H1 (cell line): ENCODE measurements around the gene UTS2R.

Experiments
- CHD2 ChIP-seq: IDR thresholded peaks from 2 replicates; pipeline ENCODE4 v1.6.1; 2012; ENCODE audit warnings: low read length, improper control_type of control experiment
- PHF8 ChIP-seq: fragments of 200-600 bp; sonication (generic); conservative IDR thresholded peaks from 2 replicates; pipeline ENCODE4 v1.7.1; 2012; ENCODE audit warnings: low read depth, mild to moderate bottlenecking, inconsistent platforms, low read length, moderate library complexity
- POLR2A ChIP-seq, 2 experiments: IDR thresholded peaks; 1 replicate in 1 of 2; 2 replicates in 1 of 2; pipeline ENCODE4 v1.6.1; 2011; ENCODE audit warnings: low read depth in 2 of 2, low read length in 2 of 2, mild to moderate bottlenecking in 2 of 2; ENCODE audit errors: control extremely low read depth in 1 of 2
- POLR2AphosphoS5 ChIP-seq: IDR thresholded peaks from 2 replicates; pipeline ENCODE4 v1.6.1; 2011; ENCODE audit warnings: low read depth, low read length
- SIN3A ChIP-seq, 2 experiments: IDR thresholded peaks in 1 of 2; conservative IDR thresholded peaks in 1 of 2; 2 replicates each; pipeline ENCODE4 v1.6.1; 2011 to 2012; ENCODE audit warnings: low read length in 2 of 2, improper control_type of control experiment in 1 of 2, low read depth in 1 of 2, mild to moderate bottlenecking in 1 of 2
- TF ChIP-seq, protein P1 (sequence below): IDR thresholded peaks from 2 replicates; pipeline ENCODE4 v1.6.1; 2011; ENCODE audit warnings: low read length, improper control_type of control experiment
- TF ChIP-seq, protein P2 (sequence below), 3 experiments: IDR thresholded peaks; 1 replicate in 2 of 3; 2 replicates in 1 of 3; pipeline versions ENCODE4 v1.5.1 to v1.6.1; 2011; ENCODE audit warnings: low read length in 3 of 3, mild to moderate bottlenecking in 3 of 3, inconsistent platforms in 2 of 3, low read depth in 1 of 3, moderate library complexity in 1 of 3; ENCODE audit not compliant: insufficient read depth in 1 of 3; ENCODE audit errors: control extremely low read depth in 1 of 3

DNA sequence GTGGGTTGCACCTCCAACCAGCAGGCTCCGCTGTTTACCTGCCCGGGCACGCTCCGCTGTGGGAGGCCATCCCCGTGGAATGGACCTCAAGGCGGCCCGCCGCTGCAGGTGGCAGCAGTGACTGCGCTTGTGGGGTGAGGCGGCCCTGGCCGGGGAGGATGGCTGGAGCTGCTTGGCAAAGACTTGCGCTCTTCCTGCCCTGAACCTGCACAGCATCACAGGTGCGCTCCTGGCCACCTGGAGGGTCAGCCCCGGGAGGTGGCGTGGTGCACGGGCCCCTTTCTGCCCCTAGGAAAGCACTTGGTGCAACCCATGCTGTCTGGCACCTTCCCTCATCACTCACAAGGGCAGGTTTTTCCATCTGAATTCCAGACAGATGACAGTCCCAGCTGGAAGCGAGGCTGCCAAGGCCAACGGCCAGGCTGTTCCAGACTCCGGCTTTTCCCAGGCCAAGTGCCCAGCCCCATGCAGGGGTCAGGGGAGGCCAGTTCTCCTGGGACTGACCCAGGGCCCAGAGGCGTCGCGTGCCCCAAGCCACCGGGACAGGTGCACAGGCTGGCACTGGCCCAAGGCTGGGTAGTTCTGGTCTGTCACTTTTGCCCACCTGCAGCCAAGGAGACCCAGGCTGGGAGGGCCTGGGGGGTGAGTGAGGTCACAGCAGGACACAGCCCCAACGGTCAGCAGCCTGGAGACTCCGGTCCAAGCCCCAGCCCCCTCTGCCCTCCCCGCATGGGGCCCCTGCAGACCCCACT lies 13.3 kb downstream of the UTS2R start:
- TF ChIP-seq, protein P1, sequence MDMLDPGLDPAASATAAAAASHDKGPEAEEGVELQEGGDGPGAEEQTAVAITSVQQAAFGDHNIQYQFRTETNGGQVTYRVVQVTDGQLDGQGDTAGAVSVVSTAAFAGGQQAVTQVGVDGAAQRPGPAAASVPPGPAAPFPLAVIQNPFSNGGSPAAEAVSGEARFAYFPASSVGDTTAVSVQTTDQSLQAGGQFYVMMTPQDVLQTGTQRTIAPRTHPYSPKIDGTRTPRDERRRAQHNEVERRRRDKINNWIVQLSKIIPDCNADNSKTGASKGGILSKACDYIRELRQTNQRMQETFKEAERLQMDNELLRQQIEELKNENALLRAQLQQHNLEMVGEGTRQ = no peak
- TF ChIP-seq, protein P2, sequence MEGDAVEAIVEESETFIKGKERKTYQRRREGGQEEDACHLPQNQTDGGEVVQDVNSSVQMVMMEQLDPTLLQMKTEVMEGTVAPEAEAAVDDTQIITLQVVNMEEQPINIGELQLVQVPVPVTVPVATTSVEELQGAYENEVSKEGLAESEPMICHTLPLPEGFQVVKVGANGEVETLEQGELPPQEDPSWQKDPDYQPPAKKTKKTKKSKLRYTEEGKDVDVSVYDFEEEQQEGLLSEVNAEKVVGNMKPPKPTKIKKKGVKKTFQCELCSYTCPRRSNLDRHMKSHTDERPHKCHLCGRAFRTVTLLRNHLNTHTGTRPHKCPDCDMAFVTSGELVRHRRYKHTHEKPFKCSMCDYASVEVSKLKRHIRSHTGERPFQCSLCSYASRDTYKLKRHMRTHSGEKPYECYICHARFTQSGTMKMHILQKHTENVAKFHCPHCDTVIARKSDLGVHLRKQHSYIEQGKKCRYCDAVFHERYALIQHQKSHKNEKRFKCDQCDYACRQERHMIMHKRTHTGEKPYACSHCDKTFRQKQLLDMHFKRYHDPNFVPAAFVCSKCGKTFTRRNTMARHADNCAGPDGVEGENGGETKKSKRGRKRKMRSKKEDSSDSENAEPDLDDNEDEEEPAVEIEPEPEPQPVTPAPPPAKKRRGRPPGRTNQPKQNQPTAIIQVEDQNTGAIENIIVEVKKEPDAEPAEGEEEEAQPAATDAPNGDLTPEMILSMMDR (IDR thresholded peaks at IDR 0.05; ENCODE audit: control extremely low read depth in 1 of 3, insufficient read depth in 1 of 3, low read depth in 1 of 3, low read length in 3 of 3) = no peak
- TF ChIP-seq PHF8 = no peak
- TF ChIP-seq SIN3A (conservative IDR thresholded peaks at IDR 0.05 in 1 of 2, IDR thresholded peaks at IDR 0.05 in 1 of 2; ENCODE audit: low read depth in 1 of 2, low read length in 2 of 2) = no peak
- no peak for TF ChIP-seq POLR2AphosphoS5
- TF ChIP-seq CHD2 = no peak
- no peak for TF ChIP-seq POLR2A (IDR thresholded peaks at IDR 0.05; ENCODE audit: control extremely low read depth in 1 of 2, low read depth in 2 of 2, low read length in 2 of 2)
